BE2C (cell line): ENCODE results near the gene TNFRSF13B.
"Not testable (repeated sequence)": the region's sequence is repeated elsewhere in the genome, so short reads cannot be mapped to it uniquely, and the experiment has no call there.

Experiments used
- DNase-seq: peaks from one replicate; pipeline ENCODE4 v3.0.0-alpha.2; 2020
- H3K27me3 ChIP-seq: fragments of 250-450 bp; sonication (Bioruptor Pico); 2 replicates; pipeline ENCODE4 v1.5.1; 2020; ENCODE audit warnings: mild to moderate bottlenecking
- H3K36me3 ChIP-seq: fragments of 250-450 bp; sonication (Bioruptor Pico); 2 replicates; pipeline ENCODE4 v1.5.1; 2020; ENCODE audit warnings: mild to moderate bottlenecking
- H3K4me1 ChIP-seq: fragments of 250-450 bp; sonication (Bioruptor Pico); 2 replicates; pipeline ENCODE4 v1.5.1; 2020
- H3K4me3 ChIP-seq: 2 replicates; pipeline ENCODE4 v1.5.1; 2011; ENCODE audit warnings: low read depth, low read length
- H3K9me3 ChIP-seq: fragments of 250-450 bp; sonication (Bioruptor Pico); 2 replicates; pipeline ENCODE4 v1.5.1; 2020
- TF ChIP-seq, protein P1 (sequence below): IDR thresholded peaks from 2 replicates; pipeline ENCODE4 v1.5.1; 2012; ENCODE audit warnings: mild to moderate bottlenecking, low read depth, low read length

TNFRSF13B gene

DNA sequence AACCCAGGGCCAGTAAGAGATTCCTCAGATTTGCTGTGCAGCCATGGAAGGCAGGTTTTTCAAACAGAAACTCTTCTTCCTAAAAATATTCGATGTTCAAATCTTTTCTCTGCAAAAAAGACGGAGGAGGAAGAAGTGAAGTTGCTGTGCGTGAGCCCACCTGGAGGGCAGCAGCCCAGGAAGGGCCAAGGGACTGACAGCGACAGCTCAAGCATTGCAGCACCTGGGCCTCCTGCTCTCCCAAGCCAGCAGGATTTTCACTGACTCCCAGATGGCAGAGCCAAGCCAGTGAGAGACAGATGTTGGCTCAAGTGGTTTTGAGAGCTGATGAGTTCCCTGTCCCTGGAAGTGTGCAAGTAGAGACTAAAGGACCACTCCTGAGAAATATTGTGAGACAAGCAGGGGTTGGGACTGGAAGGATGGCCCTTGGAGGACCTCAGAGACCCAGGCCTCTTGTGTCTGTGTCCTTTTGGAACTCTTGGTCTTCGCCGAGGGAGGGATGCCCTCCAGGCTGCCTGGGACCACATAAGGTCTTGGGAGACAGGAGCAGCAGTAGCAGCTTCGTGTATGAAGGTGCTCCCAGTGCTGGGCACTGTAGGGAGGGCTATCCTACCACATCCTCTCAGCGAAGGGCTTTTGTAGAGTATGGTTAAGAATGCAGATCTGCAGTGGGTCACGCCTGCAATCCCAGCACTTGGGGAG lies 29.3 kb upstream of the TNFRSF13B start:
- H3K9me3 ChIP-seq = no peaks in the 10 kb centered on the region
- no peaks in the 10 kb centered on the region for H3K36me3 ChIP-seq
- H3K4me1 ChIP-seq = no peaks in the 10 kb centered on the region
- DNase-seq = no peak
- H3K27me3 ChIP-seq = no peaks in the 10 kb centered on the region
- H3K4me3 ChIP-seq = no peak overlapping the region
- TF ChIP-seq, protein P1, sequence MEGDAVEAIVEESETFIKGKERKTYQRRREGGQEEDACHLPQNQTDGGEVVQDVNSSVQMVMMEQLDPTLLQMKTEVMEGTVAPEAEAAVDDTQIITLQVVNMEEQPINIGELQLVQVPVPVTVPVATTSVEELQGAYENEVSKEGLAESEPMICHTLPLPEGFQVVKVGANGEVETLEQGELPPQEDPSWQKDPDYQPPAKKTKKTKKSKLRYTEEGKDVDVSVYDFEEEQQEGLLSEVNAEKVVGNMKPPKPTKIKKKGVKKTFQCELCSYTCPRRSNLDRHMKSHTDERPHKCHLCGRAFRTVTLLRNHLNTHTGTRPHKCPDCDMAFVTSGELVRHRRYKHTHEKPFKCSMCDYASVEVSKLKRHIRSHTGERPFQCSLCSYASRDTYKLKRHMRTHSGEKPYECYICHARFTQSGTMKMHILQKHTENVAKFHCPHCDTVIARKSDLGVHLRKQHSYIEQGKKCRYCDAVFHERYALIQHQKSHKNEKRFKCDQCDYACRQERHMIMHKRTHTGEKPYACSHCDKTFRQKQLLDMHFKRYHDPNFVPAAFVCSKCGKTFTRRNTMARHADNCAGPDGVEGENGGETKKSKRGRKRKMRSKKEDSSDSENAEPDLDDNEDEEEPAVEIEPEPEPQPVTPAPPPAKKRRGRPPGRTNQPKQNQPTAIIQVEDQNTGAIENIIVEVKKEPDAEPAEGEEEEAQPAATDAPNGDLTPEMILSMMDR = no peak

DNA sequence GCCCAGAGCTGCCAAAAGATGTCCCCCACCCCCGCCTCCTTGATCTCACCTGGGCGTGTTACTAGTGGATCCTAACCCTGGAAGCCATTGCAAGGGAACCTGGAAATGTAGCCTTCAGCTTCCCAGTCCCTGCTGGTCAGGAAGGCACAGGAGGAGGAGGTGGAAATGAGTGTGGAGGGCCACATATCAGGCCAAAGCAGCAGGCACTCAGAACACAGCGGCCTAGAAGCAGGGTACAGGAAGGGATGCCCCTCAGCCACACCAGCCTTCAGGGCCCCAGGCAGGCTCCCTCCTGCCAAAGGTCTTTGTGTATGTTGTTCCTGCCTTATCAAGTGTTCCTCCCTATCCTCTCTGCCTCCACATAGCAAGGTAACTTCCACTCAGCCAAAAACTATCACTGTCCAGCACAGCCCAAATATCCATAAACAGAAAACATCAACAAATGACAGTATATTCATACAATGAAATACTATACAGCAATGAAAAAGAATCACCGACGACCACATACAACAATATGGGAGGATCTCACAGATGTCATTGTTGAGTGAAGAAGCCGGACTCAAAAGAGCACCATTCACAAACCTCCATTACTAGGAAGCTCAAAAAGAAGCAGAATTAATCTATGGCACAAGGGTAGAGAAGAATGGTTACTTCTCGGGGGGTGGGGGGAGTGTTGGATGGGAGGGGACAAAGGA lies 28.2 kb upstream of the TNFRSF13B start:
- no peak for DNase-seq
- TF ChIP-seq, protein P1 = no peak
- H3K36me3 ChIP-seq = no peaks in the 10 kb centered on the region
- no peak overlapping the region for H3K4me3 ChIP-seq
- no peaks in the 10 kb centered on the region for H3K9me3 ChIP-seq
- H3K27me3 ChIP-seq = no peaks in the 10 kb centered on the region
- H3K4me1 ChIP-seq = no peaks in the 10 kb centered on the region

DNA sequence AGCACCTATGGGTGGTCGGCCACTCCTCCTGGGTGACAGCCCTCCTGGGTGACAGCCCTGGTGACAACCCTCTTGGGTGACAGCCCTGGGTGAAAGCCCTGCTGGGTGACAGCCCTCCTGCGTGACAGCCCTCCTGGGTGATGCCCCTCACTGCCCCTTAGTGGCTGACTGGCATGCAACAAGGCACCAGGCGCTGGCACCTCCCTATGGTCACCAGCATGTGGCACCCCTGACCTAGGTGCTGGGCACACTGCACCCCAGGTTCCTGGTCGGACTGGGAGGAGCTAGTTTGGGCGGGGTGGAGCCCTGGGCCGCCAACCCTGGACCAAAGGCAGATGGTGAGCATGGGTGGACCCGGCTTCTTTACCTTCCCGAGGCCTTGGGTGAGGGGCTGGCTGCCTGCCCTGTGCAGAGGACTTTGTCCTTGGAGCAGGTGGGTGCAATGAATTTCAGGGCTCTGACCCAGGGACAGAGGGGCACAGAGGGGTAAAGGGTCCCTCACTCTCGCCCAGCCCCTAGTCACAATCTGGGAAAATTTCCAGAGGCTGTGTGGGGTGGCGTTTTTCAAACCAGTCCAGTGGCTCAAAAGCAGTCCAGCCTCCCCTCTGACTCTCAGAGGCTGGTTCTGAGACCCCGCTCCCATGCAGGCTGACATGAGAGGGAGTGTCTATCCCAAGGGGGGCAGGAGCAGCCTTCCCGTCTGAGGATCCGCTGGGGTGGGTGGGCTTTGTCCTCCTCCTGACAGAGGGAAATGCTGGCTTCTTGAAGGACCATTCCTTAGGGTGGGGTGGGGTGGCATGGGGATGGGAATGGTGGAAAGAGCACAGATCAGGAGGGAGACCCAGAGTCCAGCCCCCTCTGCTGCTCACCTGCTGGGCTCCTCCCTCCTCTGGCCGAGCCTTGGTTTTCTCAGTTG lies 25.9 kb upstream of the TNFRSF13B start:
- H3K4me1 ChIP-seq = no peaks in the 10 kb centered on the region
- H3K36me3 ChIP-seq = no peaks in the 10 kb centered on the region
- no peaks in the 10 kb centered on the region for H3K27me3 ChIP-seq
- TF ChIP-seq, protein P1 = no peak
- no peak for DNase-seq
- no peak overlapping the region for H3K4me3 ChIP-seq
- no peaks in the 10 kb centered on the region for H3K9me3 ChIP-seq

DNA sequence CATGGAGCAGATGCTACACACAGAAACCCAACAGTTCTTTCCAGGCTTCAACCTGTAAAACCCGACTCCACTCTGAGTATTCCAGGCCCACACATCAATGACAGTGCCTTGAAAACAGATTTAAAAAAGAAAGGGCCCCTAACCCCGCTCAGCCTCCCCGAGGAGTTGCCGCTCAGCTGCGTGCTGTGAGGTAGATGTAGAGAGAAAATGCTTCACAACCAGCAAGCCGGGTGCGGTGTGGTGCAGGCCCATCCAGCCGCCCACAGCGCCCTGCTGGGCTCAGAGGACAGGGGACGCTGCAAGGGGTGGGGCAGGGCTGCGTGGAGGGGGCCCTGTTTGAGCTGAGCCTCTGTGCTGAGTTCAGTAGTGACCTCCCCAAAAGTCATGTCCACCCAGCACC lies 24.8 kb upstream of the TNFRSF13B start:
- H3K9me3 ChIP-seq, DNase-seq, H3K36me3 ChIP-seq, H3K4me1 ChIP-seq, H3K4me3 ChIP-seq, H3K27me3 ChIP-seq: not testable (repeated sequence)

GRCh38 chr17:16995930-16996329 lies 24.0 kb upstream of the TNFRSF13B start:
- H3K4me3 ChIP-seq = no peak overlapping the region
- DNase-seq = no peak
- no peaks in the 10 kb centered on the region for H3K27me3 ChIP-seq
- TF ChIP-seq, protein P1 = no peak
- H3K9me3 ChIP-seq = no peaks in the 10 kb centered on the region
- no peaks in the 10 kb centered on the region for H3K4me1 ChIP-seq
- no peaks in the 10 kb centered on the region for H3K36me3 ChIP-seq

DNA sequence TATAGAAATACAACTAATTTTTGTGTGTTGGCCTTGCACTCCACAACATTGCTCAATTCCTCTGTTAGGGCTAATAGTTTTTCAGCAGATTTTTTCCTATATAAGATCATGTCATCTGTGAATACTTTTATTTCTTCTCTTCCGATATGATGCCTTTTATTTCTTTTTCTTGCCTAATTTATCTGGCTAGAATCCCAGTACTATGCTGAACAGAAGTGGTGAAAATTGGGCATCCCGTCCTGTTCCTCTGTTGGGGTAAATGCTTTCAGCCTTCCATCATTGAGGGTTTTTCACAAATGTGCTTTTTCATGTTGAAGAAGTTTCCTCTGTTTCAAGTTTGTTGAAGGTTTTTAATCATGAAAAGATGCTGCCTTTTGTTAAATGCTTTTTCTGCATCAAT lies 22.7 kb upstream of the TNFRSF13B start:
- DNase-seq = no peak
- TF ChIP-seq, protein P1 = no peak
- Histone ChIP-seq H3K27me3 (no peaks in the 10 kb centered on the region), H3K36me3 (no peaks in the 10 kb centered on the region), H3K4me1 (no peaks in the 10 kb centered on the region), H3K9me3 (no peaks in the 10 kb centered on the region), H3K4me3 (no peak overlapping the region)
